Stimulated activated CD4-positive, alpha-beta T cell treated with anti-CD3 and anti-CD28 coated beads, Interleukin-4, amount 100 ng/mL, for 1 hour (primary cell): ENCODE measurements around the gene ARHGAP35.
"Not testable (repeated sequence)": the region's sequence is repeated elsewhere in the genome, so short reads cannot be mapped to it uniquely, and the experiment has no call there.

ENCODE experiments used
- DNase-seq: peaks from one replicate; pipeline ENCODE4 v3.0.0-alpha.2; 2020

ARHGAP35 gene

DNA sequence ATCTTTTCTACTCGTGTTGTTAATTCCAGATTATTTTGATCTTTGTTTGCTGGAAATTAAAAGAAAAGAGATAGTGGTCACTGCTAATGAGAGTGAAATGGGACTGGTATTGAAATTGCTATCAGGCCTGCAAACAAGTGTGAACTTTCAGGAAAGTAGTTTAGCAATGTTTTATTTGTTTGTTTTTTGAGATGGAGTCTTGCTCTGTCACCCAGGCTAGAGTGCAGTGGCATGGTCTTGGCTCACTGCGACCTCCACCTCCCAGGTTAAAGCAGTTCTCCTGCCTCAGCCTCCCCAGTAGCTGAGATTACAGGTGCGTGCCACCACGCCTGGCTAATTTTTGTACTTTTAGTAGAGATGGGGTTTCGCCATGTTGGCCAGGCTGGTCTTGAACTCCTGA is 10.4 kb downstream of the ARHGAP35 start:
- DNase-seq, result not testable (repeated sequence)

GRCh38 chr19:46872967-46873366 is 12.2 kb downstream of the ARHGAP35 start:
- DNase-seq, result no peak

DNA sequence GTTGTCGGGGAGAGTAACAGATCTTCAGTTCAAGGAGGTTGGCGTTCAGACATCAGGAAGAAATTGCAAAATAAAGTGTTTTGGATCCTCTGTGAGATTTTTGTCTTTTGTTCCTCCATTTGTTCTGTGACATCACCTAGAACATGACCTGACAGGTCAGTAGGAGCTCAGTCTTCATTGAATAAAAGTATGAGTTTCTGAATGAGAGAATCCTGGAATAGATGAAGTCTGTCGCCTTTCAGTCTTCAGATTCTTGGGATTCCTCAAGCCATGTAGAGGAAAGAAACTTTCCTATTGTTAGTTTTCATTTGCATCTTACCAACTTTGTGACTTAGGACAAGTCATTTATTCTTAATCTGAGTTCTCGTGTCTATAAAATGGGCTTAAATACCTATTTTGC is 14.4 kb downstream of the ARHGAP35 start:
- DNase-seq, result no peak

DNA sequence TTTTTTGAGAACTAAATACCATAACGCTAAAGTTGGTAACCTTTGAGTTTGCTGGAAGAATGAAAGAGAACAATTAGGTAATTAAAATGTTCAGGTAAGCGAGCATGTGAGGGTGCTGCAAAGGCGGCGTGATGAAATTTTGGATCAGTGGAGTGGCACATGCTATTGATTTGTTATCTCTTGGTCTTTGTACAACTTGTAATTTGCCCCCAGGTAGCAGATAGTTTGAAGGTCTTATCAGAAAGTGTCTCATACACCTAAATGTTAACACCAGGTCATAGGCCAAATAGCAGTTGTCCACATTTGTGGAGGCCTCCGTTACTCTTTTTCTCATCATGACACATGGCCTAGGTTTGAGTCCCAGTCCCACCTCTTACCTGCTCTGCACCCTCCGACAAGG is 14.9 kb downstream of the ARHGAP35 start:
- DNase-seq, result no peak

- DNase-seq, result no peak
Measured at GRCh38 chr19:46878613-46879375, 18.0 kb downstream of the ARHGAP35 start.

- DNase-seq, result no peak
Measured at GRCh38 chr19:46880431-46880830, 19.6 kb downstream of the ARHGAP35 start.

GRCh38 chr19:46881092-46881491 is 20.3 kb downstream of the ARHGAP35 start:
- DNase-seq, result no peak

GRCh38 chr19:46882034-46882433 is 21.2 kb downstream of the ARHGAP35 start:
- DNase-seq, result no peak

DNA sequence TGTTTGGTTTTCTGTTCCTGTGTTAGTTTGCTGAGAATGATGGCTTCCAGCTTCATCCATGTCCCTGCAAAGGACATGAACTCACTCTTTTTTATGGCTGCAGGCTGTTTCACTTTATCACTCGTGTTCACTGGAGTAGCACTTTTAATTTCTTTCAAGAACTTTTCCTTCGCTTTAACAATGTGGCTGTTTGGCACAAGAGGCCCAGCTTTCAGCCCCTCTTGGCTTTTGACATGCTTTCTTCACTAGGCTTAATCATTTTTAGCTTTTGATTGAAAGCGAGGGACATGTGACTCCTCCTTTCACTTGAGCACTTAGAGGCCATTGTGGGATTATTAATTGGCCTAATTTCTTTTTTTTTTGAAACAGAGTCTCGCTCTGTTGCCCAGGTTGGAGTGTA is 22.0 kb downstream of the ARHGAP35 start:
- not testable (repeated sequence) for DNase-seq

DNA sequence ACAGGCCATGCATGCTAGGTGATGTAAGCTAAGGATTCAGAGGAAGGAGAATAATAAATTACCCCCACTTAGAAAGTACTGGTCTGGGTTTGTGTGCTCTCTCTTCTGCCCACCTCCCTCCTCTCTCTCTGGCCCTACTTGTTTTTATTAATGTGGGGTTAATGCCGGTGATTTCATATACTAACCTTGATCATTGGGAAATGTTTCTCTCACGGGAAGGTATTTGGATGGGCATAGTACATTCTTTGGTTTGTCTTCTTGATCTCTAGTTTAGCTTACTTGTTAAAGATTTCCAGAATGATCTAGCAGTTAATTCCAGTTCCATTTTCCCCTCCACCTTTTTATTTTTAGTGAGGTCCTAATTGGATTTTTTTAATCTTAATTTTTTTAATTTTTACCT is 24.6 kb downstream of the ARHGAP35 start:
- DNase-seq, result no peak

DNA sequence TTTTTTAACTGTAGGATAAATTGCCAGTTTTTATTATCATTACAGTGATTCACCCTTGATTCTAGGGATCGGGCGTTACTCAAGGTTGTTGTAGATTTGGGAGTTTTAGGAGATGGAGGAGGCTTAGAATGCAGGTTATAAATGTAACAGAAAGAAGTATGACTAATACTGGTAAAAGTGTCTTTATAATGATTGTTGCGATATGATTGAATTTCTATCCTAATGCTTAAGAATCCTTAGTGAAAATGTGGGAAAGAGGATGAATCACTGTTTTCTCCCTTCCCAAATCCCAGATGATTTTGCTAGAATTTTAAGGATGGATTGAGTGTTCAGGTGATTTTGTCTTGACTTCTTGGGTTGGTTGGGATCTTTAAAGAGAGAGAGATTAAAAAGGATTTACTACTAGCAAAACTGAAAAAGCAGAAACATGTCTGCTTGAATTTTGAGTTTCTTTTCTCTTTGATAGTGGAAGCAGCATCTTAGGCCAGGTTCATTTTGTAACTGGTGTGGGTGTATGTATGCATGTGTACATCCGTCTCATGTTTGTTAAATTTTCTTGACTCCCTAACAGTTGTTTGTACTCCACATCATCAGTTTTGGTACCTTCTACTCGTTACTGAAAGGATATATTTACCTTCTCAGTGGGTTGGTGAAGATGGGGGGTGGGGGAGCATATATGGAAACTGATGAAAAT is 25.9 kb downstream of the ARHGAP35 start:
- DNase-seq, result no peak

GRCh38 chr19:46887240-46887782 is 26.5 kb downstream of the ARHGAP35 start:
- DNase-seq, result no peak

- DNase-seq, result no peak
Measured at GRCh38 chr19:46890423-46891170, 29.8 kb downstream of the ARHGAP35 start.

DNA sequence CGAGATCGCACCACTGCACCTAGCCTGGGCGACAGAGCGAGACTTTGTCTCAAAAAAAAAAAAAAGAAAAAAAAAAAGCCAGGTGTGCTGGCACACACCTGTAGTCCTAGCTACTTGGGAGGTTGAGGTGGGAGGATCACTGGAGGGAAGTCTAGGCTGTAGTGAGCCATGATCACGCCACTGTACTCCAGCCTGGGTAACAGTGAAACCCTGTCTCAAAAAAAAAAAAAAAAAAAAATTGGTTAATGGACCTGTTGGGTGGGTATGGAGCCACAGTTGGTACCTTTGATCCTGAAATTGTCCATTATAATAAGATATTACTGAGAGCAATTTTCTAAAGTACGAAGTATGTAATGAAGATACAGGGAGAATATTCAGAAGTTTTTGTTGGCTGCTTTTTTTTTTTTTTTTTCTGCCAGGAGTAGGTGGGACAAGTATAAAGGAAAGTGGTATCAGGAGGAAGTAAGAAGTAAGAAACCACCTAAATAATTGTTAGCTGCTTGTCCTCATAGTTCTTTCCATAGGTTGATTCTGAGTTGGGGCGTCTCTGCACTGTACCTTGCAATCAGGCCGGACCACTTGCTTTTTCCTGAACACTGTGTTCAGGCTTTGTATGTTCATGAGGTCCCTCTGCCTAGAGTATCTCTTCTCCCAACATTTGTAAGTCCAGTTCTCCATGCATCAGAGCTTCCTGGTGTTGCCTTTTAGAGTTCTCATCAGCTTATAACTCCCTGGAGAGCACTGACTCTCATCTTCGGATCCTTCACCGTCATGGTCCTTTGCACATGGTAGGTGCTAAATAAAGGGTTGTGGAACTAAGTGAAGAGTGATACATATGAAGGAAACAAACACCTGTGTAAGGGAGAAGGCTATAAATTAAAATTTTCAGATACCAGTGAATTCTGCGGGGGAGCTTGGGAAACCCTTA is 31.7 kb downstream of the ARHGAP35 start:
- no peak for DNase-seq

DNA sequence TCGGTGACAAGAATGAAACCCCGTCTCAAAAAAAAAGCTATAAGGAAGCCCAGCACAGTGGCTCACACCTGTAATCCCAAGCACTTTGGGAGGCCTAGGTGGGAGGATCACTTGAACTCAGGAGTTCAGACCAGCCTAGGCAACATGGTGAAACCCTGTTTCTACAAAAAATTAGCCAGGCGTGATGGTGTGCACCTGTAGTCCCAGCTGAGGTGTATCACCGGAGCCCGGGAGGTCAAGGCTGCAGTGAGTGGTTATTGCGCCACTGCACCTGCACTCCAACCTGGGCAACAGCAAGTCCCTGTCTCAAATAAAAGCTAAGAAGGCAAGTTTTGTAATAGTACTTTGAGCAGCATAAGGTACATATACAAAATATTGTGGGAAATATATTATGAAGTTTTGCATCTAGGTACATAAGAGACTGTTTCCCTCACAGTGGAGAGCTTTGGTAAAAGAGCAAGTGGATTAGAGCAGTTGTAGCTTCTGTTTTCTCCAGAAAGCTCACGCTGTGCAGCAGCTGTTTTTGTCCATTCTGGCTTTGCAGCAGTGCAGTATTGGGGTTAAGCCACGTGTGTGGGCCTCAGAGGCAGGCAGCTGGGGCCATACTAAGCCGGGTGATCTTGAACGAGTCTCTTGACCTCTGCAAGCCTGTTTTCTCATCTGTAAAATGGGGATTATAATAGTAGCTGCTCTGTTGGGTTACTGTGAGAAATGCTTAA is 35.4 kb downstream of the ARHGAP35 start:
- no peak for DNase-seq

DNA sequence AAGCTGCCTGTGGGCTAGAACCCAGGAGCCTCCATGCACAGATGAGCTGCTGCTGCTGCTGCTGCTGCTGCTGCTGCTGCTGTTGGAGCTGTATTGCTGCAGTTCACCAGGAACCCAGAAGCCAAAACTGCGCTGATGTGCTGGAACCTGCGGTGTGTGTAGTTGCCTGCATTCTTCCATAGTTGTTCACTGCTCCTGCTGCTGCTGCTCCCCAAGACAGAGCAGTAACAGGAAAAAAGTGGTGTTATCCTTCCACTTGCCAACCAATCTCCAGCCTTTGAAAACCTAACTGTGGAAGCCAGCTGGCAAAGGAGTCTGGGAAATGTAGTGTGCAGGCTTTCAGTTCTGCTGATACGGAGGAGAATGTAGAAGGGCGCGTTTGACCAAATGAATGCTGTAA is 37.9 kb downstream of the ARHGAP35 start:
- no peak for DNase-seq

DNA sequence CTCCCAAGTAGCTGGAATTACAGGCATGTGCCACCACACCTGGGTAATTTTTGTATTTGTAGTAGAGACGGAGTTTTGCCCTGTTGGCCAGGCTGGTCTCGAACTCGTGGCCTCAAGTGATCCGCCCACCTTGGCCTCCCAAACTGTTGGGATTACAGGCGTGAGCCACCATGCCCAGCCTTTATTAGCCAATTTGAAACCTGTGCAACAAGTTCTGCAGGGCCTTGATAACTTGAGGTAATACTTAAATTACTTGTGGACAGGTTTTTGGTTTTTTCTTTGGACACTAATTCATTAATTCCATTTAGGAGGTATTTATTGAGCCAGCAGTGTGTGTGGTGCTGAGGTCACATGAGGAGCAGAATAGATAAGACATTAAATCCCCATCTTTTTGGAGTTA is 39.5 kb downstream of the ARHGAP35 start:
- DNase-seq, result no peak

DNA sequence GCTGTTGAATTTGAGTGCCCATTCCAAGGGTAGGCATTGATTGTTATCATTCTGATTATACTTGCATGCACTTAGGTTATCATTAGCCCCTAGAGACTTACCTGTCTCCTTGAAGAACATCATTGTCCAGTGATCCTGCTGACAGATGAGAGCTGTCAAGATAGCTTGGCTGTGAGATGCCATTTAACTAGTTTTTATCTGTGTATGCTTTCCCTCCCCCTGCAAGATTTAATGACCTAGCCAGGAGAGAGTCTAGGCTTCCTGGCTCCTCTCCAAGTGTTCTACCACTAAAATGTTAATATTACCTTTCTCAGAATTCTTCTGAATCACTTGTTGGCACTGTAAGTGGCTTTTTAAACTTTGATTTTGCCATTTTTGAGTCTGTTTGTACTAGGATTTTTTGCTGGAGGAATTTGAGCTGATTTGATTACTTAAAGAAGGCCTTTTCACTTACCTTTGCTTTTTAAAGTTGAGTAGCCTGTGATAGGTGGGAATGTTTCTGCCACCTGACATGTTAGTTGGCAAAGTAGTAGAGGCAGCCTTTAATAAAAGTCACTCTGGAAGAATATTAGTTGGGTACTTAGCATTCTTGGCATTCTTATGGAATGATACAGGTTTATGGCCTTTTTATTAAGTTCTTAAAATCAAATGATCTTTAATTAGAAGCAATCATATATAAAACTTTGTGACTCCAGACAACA is 41.1 kb downstream of the ARHGAP35 start:
- DNase-seq, result no peak

DNA sequence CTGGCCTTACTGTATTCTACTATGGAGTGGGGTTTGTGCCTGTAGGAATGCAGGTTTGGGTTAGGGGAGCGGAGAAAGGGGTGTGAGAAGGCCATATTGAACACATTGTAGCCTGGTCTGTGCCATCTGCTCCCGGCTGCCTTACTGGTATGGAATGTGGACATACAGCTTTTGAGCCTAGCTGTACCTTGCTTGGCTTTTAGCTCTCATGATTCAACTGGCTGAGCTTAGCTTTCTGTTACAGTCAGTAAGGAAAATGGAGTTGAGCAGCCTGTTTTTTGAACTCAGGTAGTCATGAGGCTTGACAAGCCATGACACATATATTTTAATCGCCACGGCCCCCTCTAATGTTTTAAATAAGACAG is 41.6 kb downstream of the ARHGAP35 start:
- no peak for DNase-seq

GRCh38 chr19:46903458-46903857 is 42.7 kb downstream of the ARHGAP35 start:
- DNase-seq, result no peak
